ENCODE data around the gene TMEM169.
"Not testable (repeated sequence)": the region's sequence is repeated elsewhere in the genome, so short reads cannot be mapped to it uniquely, and the experiment has no call there.

TMEM169 gene

DNA sequence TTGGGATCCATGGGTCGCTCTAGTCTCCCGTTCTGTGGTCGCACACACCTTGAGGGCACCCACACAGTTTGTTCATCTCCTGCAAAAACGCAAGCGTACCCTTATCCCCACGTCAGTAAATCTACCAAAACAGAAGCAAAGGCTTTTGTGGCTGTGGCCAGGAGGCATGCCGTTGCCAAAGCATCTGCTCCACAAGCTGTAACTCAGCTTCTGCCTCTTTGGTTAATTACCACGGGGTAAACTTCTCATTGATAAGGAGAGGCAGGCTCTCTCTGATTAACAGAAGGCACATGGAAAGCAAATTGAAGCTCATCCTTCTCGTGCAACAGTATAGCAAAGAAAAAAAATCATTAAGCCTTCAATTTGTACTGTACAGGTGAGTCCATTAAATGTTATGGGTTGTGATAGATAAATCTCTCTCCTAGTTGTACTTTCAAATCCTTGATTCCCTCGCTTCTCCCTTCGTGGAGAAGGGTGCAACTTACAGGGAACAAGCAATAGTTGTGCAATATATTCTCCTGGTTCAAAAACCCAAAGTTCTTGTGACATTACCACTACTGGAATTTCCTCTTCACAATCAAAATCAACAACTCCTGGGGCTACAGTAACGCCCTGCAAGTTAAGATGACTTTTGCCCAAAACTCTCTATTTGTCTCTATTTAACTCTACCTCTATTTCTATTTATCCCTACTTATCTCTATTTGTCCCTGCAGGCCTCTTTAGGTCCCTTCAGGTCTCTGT lies 10.4 kb upstream of the TMEM169 start:
- DNase-seq (ENCODE audit: low spot score), result no peak

DNA sequence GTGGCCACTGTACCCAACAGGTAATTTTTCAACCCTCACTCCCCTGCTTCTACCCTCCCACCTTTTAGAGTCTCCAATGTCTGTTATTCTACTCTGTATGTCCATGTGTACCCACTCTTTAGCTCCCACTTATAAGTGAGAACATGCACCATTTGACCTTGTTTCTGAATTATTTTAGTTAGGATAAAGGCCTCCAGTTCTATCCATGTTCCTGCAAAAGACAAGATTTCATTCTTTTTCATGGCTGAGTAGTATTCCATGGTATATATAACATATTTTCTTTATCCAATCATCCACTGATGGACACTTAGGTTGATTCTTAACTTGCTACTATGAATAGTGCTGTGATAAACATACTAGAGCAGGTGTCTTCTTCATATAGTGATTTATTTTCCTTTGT lies 9.2 kb upstream of the TMEM169 start:
- no peak for DNase-seq (ENCODE audit: low spot score)

DNA sequence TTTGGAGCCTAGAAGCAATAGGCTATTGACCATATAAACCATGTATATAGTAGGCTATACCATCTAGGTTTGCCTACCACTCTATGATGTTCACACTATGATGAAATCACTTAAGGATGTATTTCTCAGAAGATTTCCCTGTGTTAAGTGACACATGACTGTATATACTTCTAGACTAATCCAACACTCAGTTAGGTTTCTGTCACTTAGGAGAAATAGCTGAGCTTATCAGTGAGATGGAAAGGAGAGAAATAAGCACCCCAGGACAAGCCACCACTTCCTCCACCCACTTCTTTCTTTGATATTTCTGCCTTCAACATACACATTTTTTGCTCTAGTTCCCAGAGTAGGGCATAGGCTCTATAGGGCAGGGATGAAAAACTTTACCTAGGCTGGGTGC lies 7.9 kb upstream of the TMEM169 start:
- no peak for DNase-seq (ENCODE audit: low spot score)

DNA sequence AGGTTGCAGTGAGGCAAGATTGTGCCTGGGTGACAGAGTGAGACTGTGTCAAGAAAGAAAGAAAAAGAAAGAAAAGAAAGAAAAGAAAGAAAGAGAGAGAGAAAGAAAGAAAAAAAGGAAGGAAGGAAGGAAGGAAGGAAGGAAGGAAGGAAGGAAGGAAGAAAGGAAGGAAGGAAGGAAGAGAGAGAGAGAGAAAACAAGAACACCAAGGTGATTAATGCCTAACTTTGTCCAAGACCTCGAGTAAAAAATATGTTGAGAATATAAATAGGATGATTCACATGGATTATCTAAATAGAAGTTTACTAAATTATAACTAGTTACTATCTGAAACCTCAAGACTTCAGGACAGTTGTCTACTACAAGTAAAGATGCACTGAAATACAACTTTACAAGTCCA lies 7.3 kb upstream of the TMEM169 start:
- no peak for DNase-seq (ENCODE audit: low spot score)

DNA sequence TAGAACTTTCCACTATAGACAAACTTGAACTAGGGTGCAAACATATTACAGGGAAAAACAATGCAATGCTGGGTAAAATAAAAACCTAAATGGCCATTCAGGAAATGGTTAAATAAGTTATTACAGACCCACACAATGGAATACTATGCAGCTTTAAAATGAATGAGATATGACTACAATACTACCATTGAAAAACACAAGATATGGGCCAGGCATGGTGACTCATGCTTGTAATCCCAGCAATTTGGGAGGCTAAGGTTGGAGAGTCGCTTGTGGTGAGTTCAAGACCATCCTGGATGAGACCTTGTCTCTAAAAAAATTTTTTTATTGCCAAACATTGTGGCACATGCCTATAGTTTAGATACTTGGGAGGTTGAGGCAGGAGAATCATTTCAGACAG lies 6.9 kb upstream of the TMEM169 start:
- DNase-seq (ENCODE audit: low spot score), result no peak

DNA sequence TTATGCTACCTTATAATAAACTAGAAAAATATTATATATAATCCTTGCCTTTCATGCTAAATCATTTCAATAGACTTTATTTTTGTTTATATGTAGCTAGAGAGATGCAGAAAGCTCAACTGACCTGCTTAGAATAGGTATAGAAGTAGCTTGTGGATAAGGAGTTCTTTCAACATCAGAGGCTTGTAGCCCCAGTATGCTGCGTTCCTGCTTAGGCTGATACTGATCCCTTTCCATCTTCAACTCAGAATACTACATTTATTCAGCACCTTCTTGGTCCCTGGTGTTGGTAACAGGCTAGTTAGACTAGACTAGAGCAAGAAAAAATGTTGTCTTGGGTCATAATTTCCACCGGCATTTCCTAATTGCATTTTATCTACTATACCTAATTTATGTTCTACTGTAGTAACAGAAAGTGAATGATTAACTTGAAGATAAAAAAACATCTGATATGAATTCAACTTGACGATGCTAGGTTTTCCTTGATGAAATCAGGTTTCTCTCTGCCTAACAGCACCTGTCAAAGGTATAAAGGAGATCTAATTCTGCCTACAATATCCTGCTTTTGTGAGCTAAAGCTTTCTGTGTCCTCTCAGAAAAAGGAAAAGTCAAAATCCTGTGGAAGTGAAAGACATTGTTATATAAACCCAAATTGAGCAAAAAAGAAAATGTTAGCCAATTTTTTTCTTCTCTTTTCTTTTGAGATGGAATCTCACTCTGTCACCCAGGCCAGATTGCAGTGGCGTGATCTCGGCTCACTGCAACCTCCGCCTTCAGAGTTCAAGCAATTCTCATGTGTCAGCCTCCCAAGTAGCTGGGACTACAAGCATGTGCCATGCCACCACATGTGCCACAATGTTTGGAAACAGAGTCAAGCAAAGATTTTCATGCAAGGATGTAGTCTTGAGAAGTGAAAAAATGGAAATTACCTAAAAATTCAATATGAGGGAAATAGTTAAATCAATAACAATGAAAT lies 5.9 kb upstream of the TMEM169 start:
- DNase-seq (ENCODE audit: low spot score), result no peak

DNA sequence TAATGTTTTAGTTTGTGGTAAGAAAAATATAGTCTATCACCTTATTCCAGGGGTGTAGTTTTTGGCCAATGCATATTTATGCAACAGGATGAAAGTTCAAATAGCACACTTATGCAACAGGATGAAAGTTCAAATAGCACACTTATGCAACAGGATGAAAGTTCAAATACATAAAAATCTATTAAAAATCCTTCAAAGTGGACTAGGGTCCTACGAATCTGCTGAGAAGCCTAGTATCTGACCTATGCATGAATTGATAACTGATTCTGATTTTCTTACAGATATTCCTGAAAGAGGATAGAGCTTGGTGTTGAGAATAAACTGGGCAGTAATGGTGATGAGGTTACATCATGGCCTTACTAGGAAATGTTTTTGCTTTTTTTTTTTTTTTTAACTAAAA lies 2.9 kb upstream of the TMEM169 start:
- no peak for DNase-seq (ENCODE audit: low spot score)

DNA sequence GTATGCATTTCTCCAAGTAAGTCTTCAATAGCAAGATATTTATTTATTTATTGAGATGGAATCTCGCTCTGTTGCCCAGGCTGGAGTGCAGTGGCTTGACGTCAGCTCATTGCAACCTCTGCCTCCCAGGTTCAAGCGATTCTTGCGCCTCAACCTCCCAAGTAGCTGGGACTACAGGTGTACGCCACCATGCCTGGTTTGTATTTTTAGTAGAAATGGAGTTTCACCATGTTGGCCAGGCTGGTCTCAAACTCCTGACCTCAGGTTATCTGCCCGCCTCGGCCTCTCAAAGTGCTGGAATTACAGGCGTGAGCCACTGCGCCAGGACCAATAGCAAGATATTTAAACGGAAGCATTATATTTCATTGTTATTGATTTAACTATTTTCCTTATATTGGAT lies 1.7 kb upstream of the TMEM169 start:
- not testable (repeated sequence) for DNase-seq (ENCODE audit: low spot score)

DNA sequence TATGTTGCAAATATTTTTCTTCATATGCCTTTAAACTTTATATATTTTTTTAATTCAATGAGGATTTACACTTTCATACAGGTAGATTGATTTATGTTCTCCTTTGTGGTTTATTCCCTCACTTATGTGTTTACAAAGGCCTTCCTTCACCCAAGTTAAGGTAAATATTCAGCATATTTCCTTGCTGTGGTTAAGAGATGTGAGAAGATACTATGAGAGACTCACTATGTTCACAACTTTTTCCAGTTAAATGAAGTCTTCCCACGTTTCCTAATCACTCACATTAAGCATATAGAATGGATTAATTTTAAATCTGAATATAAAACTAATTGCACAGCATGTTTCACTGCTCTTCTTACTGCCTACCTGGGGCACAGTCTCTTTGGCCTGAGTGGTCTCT lies 707 bp upstream of the TMEM169 start:
- DNase-seq (ENCODE audit: low spot score), result no peak

DNA sequence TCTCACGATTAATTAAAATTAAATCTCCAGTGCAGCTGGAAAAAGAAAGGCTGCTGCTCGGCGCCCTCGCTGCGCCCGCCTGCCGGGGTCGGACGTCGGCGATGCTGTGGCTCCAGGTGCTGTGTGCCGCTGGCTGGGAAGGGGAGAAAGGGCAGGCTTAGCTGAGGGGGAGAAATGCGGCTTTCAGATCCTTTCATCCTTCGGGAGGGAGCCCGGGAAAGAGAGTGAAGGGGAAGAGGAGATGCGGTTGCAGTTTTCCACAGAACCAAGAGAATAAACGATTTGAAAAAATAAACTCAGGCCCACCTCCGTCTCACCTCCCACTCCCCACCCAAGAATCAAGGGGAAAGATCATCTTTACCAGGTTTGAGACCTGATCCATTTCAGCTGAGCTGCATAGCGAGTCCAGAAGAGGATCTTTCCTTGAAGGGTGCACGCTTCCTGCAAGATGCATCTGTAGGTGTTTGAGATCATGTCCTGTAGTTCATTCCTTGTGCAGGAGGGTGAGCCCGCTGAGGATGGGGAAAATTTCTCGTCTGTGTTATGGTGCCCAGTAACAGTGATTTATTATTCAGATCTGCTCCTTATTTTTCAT lies 495 bp downstream of the TMEM169 start:
- no peak for DNase-seq (ENCODE audit: low spot score)

DNA sequence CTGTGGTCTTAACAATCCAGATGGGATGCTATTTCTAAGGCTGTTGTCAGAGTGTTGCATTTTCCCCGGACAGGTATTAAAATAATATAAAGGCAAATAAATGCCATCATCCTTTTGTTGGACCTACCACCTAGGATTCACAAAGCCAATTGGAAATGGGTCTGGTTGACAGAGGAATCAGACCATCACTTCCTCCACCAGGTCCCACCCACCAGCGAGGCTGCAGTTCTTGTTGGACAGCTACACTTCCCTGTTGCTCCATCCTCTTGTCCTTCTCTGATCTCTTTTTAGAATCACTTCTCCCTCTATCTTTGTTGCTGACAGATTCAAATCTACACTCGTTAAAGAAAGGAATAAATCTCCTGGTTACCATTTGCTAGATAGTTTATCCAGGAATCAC lies 1.1 kb downstream of the TMEM169 start:
- DNase-seq (ENCODE audit: low spot score), result no peak

DNA sequence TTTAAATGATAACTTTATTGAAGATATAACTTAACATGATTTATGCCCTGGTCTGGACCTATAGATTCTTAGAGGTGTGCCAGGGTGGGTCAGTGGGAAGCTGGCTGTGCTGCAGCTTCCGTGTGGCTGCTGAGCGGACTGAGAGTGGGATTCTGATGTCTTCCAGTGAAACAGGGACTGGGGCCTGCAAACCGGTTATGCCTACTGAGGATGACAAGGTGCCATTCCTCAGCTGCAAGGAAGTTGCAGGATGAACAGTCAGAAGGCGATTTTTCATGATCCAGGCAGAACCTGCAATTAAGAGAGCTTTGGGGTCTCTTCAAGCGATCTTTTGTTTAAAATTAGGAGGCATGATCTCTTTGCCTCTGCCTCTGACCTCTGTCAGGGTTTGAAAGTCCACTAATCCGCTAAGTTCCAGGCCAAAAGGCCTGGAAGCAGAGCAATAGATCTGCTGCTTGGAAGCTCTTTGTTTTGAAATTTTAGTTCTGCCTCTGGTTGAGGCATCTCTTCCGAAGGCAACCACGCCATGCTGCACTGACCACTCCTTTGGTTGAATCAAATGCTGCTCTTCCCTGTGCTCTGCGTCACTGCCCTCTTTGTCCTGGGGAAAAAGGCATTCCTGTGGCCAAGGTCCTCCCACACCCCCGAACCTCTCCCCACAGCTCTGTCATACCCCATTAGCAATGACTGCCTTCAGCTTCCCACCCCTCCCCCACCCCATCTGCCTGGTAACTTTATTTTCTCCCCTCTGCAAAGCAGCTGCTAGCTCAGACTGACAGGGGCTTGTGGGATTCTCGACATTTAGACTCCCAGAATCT lies 2.0 kb downstream of the TMEM169 start:
- DNase-seq (ENCODE audit: low spot score), result no peak

DNA sequence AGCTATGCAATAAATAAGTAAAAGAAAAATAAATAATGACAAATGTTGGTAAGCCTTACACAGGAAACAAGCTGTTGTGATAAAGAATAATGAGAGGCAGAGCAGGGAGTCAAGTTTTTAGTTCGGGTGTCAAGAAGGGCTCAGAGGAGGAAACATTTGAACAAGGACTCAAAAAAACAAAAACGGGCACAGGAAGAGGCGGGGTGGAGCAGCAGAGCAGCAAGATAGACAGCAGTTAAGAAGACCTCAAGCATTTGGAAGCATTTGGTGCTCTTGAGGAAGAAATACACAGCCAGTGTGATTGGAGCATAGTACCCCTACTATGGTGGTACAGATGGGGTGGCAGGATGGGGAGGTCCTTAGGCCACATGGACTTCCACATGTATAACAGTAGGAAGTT lies 2.8 kb downstream of the TMEM169 start:
- DNase-seq (ENCODE audit: low spot score), result no peak

DNA sequence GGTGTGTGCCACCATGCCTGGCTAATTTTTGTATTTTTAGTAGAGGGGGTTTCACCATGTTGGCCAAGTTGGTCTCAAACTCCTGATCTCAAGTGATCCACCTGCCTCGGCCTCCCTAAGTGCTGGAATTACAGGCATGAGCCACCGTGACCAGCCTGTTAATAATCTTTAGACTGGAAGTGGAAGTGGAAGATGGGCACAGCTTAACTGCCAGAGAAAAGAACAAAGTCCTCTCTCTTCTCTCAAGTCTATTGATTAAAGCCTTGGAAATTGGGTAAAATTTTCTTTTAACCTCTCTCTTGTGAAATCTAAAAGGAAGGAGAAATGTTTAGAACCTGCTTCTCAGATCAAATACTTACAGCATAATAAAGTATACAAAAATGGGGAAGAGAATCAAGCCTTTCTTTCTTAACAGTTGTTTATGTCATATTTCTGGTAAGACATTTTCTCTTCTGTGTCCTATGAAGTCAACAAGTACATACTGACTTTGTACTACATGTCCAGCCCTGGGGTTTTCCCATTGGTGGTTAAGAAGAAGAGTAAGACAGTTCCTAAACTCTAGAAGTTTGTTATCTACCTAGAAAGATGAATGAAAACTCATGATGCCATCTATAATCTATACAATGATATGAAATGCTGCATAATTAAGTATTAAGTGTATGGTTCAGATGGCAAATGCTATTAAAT lies 4.6 kb downstream of the TMEM169 start:
- DNase-seq (ENCODE audit: low spot score), result no peak

DNA sequence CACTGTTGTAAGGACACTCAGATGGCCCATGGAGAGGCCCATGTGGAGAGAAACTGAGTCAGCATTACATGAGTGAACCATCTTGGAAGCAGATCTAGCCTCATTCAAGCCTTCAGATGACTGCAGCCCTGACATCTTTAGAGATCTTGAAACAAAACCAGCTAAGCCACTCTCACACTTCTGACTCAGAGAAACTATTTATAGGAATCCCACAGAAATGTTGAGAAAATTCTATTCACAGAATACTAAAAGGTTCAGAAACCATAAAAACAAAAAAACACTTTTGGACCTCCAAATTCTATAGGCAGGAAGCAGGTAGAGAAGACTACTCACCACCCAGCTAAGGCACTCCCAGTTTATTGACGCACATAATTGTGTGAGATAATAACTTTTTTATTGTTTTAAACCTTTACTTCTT lies 8.7 kb downstream of the TMEM169 start:
- no peak for DNase-seq (ENCODE audit: low spot score)

DNA sequence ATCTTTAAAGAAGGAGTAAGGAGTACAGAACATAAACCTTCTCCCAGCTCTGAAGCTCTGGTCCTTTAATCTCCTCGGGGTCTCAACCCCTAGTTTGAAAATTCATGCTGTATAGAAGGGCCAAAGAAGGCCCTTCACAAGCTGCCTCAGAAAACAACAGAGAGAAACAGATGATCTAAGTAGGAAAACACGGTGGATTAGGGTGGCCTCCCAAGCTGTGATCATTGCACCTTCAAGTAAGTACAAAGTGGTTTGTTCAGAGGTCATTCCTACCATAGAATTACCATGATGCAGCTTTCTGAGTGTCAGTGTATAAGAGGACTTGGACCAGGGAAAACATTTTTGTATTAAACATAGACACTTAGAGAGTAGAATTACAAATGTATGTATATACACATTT lies 10.9 kb downstream of the TMEM169 start:
- DNase-seq (ENCODE audit: low spot score), result no peak

DNA sequence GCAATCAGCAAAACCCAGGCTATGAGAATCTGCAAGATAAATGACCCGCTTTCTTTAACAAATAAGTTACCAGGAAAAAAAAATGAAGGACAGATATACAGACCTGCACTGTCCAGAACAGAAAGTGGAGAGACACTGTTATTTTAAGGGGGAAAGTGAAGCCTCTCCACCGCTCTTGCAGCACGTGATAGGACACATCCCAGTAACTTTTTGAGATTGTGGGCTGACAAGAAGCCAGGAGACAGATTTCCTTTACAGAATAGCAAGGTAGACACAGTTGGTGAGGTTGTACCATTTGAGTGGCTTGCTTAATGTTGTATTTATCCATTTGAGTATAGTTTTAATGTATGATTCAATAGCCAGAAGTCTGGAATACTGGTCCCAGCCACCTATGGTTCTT lies 13.0 kb downstream of the TMEM169 start:
- no peak for DNase-seq (ENCODE audit: low spot score)

DNA sequence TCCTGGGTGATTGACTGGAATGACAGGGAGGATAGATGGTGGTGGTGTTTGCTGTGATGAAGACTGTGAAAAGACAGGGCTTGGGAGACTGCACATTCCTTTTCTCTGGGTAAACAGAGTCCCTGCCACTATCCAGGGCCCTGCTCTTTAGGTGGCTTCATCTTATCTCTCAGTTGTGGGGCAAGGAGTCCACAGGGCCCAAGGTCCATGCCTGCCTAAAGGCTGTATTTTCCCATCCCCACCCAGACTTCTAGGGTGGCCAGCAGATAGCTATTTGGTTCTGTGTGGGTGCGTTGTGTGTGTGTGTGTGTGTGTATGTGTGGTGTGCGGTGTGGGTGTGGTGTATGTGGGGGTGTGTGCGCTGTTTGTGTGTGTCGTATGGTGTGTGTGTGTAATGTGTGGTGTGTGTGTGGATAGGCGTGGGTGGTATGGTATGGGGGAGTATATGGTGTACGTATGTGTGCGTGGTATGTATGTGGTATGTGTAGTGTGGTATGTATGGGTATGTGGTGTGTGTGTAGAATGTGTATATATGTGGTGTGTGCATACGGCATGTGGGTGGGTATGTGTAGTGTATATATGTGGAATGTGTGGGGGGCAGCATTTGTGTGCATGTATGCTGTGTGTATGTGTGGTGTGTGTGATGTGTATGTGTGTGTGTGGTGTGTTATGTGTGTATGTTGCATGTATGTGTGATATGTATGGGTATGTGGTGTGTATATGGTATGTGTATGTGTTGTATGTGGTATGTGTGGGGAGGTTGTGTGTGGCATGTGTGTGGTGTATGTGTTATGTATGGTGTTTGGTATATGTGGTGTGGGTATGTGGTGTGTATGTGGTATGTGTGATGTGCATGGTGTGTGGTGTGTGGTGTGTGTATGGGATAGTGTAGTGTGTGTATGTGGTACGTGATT lies 17.0 kb downstream of the TMEM169 start:
- no peak for DNase-seq (ENCODE audit: low spot score)

DNA sequence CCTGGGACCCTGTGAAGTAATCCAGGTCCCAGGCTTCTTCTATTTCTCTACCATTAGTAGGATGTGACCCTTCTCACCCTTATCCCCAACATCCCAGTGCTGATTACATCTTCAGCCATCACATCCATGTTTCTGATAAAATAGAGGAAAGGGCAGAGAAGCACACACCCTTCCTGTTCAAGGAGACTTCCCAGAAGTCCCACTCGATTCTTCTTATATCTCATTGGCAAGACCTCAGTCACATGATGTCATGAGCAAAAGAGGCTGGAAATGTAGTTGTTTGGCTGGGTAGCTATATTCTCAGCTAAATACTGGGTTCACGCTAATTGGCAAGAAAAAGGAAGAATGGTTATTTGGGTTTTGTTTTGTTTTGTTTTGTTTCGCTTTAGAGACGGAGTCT lies 19.4 kb downstream of the TMEM169 start:
- no peak for DNase-seq (ENCODE audit: low spot score)

DNA sequence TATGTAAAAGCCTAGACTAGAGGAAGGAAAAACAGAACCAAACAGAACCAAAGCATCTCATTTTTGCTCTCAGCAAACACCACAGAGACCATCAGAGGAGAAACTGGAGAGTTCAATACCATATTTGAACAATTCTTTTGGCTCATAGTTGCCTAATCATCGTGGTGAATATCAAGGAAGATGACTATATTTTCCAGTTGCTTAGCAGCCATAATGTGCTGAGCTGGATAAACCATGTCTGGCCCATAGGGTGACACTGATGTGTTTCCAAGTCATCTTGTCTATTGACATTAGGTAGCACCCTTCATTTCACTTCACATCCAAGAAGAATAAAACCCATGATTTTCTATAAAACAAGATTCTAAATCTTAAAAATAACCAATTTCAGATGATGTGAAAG lies 21.5 kb downstream of the TMEM169 start:
- no peak for DNase-seq (ENCODE audit: low spot score)

Measured in hematopoietic multipotent progenitor cell treated with erythropoietin and hydrocortisone succinate and interleukin-3 and kit ligand, for 17 days (in vitro differentiated cells).